ENCODE results near the gene MYF6. TPM values are rescaled to one million over a fixed set of nuclear protein-coding genes. Genes with fewer than 3 reads are reported as not detected.
A peak's percentile ranks its signal among the peaks of the same experiment; 100 is the strongest.

MYF6 gene
- total and polyA plus RNA-seq, 2 of the 8 experiments (the other 6 are each of a cell fraction or from before 2014, with no cell fraction given) = 0.39 TPM; not detected in 1

DNA sequence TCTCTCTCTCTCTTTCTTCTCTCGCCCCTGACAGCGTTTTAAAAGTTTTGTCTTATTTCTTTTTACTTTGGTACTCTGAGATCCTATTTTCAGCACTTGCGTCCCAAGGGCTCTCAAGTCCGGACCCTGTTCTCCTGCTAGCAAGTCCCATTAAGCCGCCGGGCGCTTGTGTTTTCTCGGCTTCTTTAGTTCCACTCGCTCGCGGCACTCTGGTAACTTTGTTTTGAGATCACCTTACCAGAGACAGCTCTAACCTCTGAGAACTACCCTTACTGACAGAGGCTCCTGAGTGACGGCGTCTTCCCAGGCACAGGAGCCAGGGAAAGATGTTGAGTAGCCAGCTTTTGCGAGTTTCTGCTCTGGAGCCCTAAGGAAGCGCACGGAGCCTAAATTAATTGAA, 6.6 kb downstream of the MYF6 start (continued):
- TF ChIP-seq CTBP2 (IDR thresholded peaks at IDR 0.05; ENCODE audit: borderline replicate concordance, insufficient read depth, insufficient read length, low read length) = no peak
- no peak for TF ChIP-seq RFX5 (IDR thresholded peaks at IDR 0.05; ENCODE audit: borderline replicate concordance, low read depth, low read length)
- peak; percentile 27; the same call in 1 of the 2 replicates for TF ChIP-seq SUZ12 (IDR thresholded peaks at IDR 0.05; ENCODE audit: low read length)
- TF ChIP-seq, protein P1, sequence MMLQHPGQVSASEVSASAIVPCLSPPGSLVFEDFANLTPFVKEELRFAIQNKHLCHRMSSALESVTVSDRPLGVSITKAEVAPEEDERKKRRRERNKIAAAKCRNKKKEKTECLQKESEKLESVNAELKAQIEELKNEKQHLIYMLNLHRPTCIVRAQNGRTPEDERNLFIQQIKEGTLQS (IDR thresholded peaks at IDR 0.05; ENCODE audit: insufficient read depth, low read depth, low read length) = no peak
- TF ChIP-seq HDAC2 (IDR thresholded peaks at IDR 0.05; ENCODE audit: borderline replicate concordance in 1 of 2, low read depth in 2 of 2, low read length in 2 of 2) = 0 out of 4 replicates have a peak, but pooled peaks of 1 of the 2 experiments have one; percentile 27
- no peak for TF ChIP-seq YY1 (IDR thresholded peaks at IDR 0.05; ENCODE audit: low read depth, low read length)
- TF ChIP-seq CREB1 (IDR thresholded peaks at IDR 0.05) = no peak
- TF ChIP-seq CBX5 (IDR thresholded peaks at IDR 0.05; ENCODE audit: low read depth, low read length) = no peak
- no peak for TF ChIP-seq SP1 (IDR thresholded peaks at IDR 0.05; ENCODE audit: low read depth, low read length)
- TF ChIP-seq HDAC6 (IDR thresholded peaks at IDR 0.05; ENCODE audit: low read depth, low read length) = no peak
- no peak for TF ChIP-seq FOSL1 (IDR thresholded peaks at IDR 0.05; ENCODE audit: insufficient read depth, low read depth, low read length)
- TF ChIP-seq POLR2A (IDR thresholded peaks at IDR 0.05; ENCODE audit: control extremely low read depth in 1 of 2, low read depth in 2 of 2, low read length in 2 of 2) = no peak
- TF ChIP-seq RBBP5 (IDR thresholded peaks at IDR 0.05; ENCODE audit: borderline replicate concordance, low read depth, low read length) = no peak
- no peak for TF ChIP-seq SIN3A (conservative IDR thresholded peaks at IDR 0.05 in 1 of 2, IDR thresholded peaks at IDR 0.05 in 1 of 2; ENCODE audit: low read depth in 1 of 2, low read length in 2 of 2)

All from H1 (cell line).